Fibroblast of the aortic adventitia (primary cell): ENCODE results near the gene SPIC. TPM values are rescaled to one million over a fixed set of nuclear protein-coding genes. Genes with fewer than 3 reads are reported as not detected.
"Not testable (repeated sequence)": the region's sequence is repeated elsewhere in the genome, so short reads cannot be mapped to it uniquely, and the experiment has no call there.

ENCODE experiments used
- DNase-seq: peaks from one replicate; pipeline ENCODE4 v3.0.0-alpha.2; 2010; ENCODE audit warnings: low read depth
- H3K4me3 ChIP-seq: 2 replicates; pipeline ENCODE4 v1.5.1; 2011; ENCODE audit warnings: low read depth, mild to moderate bottlenecking, control low read depth, low read length, moderate library complexity
- CTCF ChIP-seq: IDR thresholded peaks from 2 replicates; pipeline ENCODE4 v1.5.1; 2011; ENCODE audit warnings: mild to moderate bottlenecking, low read length, control low read depth, inconsistent platforms; ENCODE audit not compliant: insufficient read depth
- total RNA-seq: library from RNA; depleted of rRNA; stranded (reverse); fragments of >200 nt; gene quantifications from 2 replicates; pipeline ENCODE4 v1.2.3, GENCODE V29; 2012; ENCODE audit warnings: low replicate concordance

SPIC gene
- total RNA-seq, 1 donor = not detected

GRCh38 chr12:101459642-101460346, 15.3 kb upstream of the SPIC start:
- H3K4me3 ChIP-seq = no peak overlapping the region
- TF ChIP-seq CTCF = no peak
- DNase-seq = peak; percentile 21

DNA sequence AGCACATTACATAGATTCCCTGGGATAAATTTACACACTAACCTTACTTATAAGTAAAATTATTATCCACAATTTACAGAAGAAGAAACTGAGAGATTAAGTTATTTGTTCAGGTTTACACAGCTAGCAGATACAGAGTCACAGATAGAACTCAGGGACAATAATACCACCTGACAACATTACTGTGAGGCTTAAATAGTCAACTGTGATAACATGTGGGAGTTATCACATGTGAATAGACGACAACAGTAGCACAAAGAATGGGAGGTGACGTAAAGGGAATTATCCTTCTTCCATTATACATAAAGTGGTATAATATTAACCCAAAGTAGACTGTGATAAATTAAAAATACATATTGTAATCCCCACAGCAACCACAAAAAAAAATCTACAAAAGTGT, 6.2 kb upstream of the SPIC start:
- H3K4me3 ChIP-seq = no peak overlapping the region
- DNase-seq = no peak
- TF ChIP-seq CTCF = no peak

DNA sequence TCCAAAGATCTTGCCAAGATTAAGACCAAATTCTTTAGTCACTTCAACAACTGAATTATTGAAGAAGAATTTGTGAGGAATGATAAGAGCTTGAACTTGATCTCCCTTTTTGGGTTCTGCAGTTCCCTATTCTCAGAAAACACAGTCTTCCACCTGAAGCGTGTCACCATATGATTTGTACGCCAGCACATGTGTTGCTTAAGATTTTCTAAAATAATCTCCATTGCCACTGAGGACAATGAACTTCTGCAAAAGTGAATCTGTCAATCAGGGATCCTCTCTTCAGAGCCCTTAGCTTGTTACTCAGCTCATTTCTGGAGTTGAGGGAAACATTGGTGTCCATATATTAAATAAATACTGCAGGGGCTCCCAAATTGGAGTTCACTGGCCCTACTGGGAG, 4.2 kb upstream of the SPIC start:
- no peak for DNase-seq
- no peak for TF ChIP-seq CTCF
- no peak overlapping the region for H3K4me3 ChIP-seq

GRCh38 chr12:101471878-101472277, 3.3 kb upstream of the SPIC start:
- H3K4me3 ChIP-seq, DNase-seq: not testable (repeated sequence)

GRCh38 chr12:101474248-101474647, 888 bp upstream of the SPIC start:
- no peak for DNase-seq
- H3K4me3 ChIP-seq = no peak overlapping the region
- TF ChIP-seq CTCF = no peak

- H3K4me3 ChIP-seq = no peak overlapping the region
- DNase-seq = no peak
- TF ChIP-seq CTCF = no peak
These were observed 692 bp downstream of the SPIC start for GRCh38 chr12:101475751-101476305.

DNA sequence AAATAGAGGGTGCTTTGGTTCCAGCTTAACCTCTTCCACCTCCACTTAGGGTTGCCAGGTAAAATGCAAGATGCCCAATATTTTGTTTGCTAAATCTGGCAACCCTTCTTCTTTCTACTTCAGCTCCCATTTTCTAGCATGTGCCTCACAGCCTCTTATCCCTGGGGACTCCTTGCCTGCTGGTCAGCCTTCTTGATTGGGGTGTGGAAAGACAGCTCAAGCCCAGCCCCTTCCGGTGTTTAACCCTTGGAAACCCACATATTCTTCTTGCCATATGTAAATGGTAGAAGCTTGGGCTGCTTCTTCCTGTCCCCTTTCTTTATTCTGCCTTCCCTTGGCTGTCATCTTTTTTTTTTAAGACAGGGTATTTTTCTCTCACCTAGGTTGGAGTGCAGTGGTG, 5.7 kb downstream of the SPIC start:
- no peak overlapping the region for H3K4me3 ChIP-seq
- DNase-seq = no peak
- TF ChIP-seq CTCF = no peak
